Activated naive CD4-positive, alpha-beta T cell treated with anti-CD3 and anti-CD28 coated beads, Interleukin-2, amount 50 U/mL, for 24 hours (primary cell): ENCODE data around the gene SYNDIG1.

Source experiments
- H3K27ac Mint-ChIP-seq: one replicate; pipeline ENCODE4 v1.8.0; 2021; ENCODE audit warnings: mild to moderate bottlenecking, mixed read lengths
- H3K27me3 Mint-ChIP-seq: one replicate; pipeline ENCODE4 v1.8.0; 2021; ENCODE audit warnings: mixed read lengths
- H3K36me3 Mint-ChIP-seq: one replicate; pipeline ENCODE4 v1.8.0; 2021; ENCODE audit warnings: mixed read lengths
- H3K4me1 Mint-ChIP-seq: one replicate; pipeline ENCODE4 v1.8.0; 2021; ENCODE audit warnings: mixed read lengths
- H3K4me3 Mint-ChIP-seq: one replicate; pipeline ENCODE4 v1.8.0; 2021; ENCODE audit warnings: mild to moderate bottlenecking, mixed read lengths
- H3K9me3 Mint-ChIP-seq: one replicate; pipeline ENCODE4 v1.8.0; 2021; ENCODE audit warnings: mixed read lengths

Gene SYNDIG1

DNA sequence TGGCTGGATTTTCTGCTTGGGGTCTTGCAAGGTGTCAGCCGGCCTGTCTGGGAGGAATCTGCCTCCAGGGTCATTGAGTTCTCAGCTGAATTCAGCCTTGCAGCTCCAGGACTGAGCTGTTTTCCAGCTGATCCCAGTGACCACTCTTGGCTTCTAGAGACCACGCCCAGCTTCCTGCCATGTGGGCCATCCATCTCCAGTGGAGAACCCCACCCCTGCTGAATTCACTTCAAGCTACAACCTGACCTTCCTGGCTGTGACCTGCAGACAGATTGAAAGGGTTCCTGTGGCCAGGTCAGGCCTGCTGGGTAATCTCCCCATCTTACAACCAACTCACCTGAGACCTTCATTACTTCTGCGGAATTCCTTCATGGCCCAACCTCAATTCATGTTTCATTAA lies 26.5 kb upstream of the SYNDIG1 start:
- Mint-ChIP-seq H3K4me1 (peaks cover 5% of the 10 kb centered on the region), H3K9me3 (no peaks in the 10 kb centered on the region), H3K27me3 (no peaks in the 10 kb centered on the region), H3K4me3 (no peak overlapping the region), H3K27ac (no peak overlapping the region), H3K36me3 (no peaks in the 10 kb centered on the region)

DNA sequence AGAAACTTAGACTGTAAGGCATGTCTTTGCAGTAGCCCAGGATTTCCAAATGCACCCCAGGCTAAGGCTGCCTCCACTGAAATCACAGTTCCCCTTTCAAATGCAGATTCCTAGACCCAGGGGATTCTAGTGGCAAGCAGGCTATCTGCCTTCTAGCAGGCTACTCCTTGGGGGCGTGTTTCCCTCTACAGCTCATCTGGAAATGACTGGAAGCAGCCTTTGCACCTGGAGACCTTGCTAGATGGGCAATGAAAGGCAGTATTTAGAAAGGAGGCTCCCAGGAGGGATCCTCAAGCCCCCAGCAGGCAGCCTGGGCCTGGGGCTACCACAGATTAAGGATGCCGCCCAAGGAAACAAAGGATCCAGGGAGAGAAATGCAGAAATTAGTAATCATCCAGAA lies 26.0 kb upstream of the SYNDIG1 start:
- no peak overlapping the region for H3K27ac Mint-ChIP-seq
- H3K4me3 Mint-ChIP-seq: no peak overlapping the region
- H3K36me3 Mint-ChIP-seq: no peaks in the 10 kb centered on the region
- no peaks in the 10 kb centered on the region for H3K9me3 Mint-ChIP-seq
- no peaks in the 10 kb centered on the region for H3K27me3 Mint-ChIP-seq
- peaks cover 8% of the 10 kb centered on the region for H3K4me1 Mint-ChIP-seq

DNA sequence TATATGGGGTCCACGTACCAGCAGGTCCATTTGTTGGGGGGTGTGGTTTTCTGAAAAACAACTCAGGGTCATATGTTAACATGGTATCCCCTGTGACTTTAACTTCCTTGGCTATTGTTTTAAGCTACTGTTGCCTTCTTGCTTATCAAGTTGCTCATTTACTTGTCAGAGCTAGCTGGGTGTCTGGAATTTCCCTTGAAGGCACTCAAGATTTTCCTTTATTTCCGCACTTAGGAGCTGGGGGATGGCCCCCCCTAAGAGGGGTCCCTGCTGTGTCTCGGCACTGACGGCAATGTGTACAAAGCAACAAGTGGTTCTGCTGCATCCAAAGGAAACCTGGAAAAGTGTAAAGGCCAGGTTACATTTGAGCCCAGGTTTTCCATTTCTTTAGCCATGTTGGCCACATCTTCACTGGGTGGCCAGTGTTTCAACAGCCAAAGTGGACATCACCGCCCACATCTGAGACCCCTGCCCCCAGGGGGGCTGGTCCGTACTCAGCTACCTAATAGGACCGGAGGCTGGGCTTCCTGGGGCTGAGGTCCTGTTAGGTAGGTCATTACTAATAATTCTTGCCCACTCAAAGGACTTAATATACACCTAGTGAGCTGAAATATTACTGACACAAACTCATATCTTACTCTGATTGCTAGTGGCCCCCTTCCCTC lies 24.8 kb upstream of the SYNDIG1 start:
- Mint-ChIP-seq H3K4me3 (no peak overlapping the region), H3K36me3 (no peaks in the 10 kb centered on the region), H3K9me3 (no peaks in the 10 kb centered on the region), H3K27me3 (no peaks in the 10 kb centered on the region), H3K27ac (no peak overlapping the region), H3K4me1 (peaks cover 13% of the 10 kb centered on the region)

DNA sequence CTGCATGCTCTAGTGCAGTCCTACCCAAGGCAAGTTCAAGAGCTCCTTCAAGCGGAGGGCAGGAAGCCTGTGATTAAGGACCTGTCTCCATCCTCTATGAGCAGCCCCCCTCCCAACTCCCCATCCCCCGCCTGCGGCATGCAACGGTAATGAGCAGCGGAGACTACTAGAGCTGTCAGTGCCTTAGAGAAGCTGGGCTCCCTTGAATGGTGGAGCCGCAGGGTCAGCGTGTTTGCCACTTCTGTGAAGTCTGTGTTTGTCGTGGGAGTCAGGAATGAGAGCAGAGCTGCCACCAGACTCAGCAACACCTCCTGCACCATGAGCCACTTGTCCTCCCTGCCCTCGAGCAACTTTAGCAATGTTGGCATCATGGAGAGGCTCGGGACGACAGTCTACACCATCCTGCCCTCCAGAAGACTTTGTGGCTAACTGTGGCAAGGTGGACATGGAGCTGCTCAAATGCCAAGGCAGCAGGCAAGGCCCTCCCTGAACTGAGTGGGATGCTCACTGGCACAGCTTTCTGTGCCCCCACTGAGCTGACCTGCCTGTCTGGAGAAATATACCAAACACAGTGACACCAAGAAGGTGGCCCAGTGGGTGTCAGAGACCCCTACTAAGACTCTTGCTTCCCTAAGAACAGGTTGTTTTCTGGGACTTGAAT lies 23.8 kb upstream of the SYNDIG1 start:
- H3K4me1 Mint-ChIP-seq: peaks cover 13% of the 10 kb centered on the region

DNA sequence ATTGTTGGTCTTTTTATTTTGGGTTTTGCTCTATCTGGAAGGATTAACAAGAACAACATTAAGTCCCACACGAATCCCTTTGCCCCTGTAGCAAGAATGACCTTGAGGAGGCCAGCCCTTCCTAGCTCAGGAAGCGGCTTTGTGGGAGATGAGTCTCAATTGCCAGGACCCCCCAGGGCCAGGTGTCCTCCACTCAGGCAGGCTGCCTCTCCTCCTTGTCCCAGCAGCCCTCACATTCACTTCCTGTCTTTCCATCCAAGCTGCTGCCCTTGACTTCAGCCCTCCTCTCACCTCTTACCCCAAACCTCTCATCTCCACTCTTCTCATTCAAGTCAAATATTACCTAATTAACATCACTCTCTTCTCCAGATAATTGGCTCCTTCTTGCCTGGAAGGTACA lies 22.6 kb upstream of the SYNDIG1 start:
- Mint-ChIP-seq H3K27me3 (no peaks in the 10 kb centered on the region), H3K27ac (no peak overlapping the region), H3K4me3 (no peak overlapping the region), H3K4me1 (peaks cover 13% of the 10 kb centered on the region), H3K9me3 (no peaks in the 10 kb centered on the region), H3K36me3 (no peaks in the 10 kb centered on the region)

More for the DNA sequence above, 23.8 kb upstream of the SYNDIG1 start:
- H3K27me3 Mint-ChIP-seq: no peaks in the 10 kb centered on the region
- no peaks in the 10 kb centered on the region for H3K9me3 Mint-ChIP-seq
- H3K36me3 Mint-ChIP-seq: no peaks in the 10 kb centered on the region
- H3K4me3 Mint-ChIP-seq: no peak overlapping the region
- H3K27ac Mint-ChIP-seq: no peak overlapping the region

DNA sequence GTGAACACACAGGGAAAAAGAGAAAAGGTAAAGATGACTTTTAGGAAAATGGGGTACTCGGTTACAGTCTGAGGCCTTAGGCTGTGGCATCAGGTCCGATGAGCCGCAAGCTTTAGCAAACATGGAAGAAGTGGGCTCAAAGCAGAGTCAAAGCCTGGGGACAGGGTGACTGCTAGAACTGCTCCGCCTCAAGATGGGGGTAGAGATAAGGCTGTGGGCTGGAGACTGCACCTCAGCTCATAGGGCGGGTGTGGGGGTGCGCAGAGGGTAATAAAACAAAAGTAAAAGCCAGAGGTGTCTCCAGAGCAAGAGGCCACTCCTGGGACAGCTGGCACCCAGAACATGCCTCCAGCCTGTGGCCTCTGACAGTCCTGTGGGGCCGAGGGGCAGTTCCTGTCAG lies 21.3 kb upstream of the SYNDIG1 start:
- H3K27me3 Mint-ChIP-seq: no peaks in the 10 kb centered on the region
- no peak overlapping the region for H3K4me3 Mint-ChIP-seq
- H3K36me3 Mint-ChIP-seq: no peaks in the 10 kb centered on the region
- H3K27ac Mint-ChIP-seq: no peak overlapping the region
- peaks cover 13% of the 10 kb centered on the region for H3K4me1 Mint-ChIP-seq
- H3K9me3 Mint-ChIP-seq: no peaks in the 10 kb centered on the region

DNA sequence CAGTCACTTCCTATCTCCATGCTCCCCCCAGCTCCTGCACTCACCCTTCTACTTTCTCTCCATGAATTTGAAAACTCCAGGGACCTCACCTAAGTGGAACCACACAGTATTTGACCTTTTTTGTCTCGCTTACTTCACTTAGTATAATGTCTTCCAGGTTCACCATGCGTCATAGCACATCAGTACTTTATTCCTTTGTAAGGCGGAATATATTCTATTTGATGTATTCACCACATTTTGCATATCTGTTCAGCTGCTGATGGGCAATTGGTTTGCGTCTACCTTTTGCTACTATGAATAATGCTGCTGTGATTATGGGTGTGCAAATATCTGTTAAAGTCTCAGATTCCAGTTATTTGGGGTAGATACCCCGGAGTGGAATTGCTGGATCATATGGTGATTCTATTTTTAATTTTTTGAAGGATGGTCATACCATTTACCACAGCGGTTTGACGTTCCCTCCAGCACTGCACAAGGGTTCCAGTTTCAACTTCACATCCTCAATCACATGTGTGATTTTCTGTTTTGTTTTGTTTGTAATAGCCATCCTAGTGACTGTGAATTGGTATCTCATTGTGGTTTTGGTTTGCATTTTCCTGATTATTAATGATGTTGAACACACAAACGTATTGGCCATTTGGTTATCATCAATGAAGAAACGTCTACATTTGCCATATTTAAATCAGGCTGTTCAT lies 20.3 kb upstream of the SYNDIG1 start:
- no peak overlapping the region for H3K27ac Mint-ChIP-seq
- H3K4me3 Mint-ChIP-seq: no peak overlapping the region
- no peaks in the 10 kb centered on the region for H3K27me3 Mint-ChIP-seq
- no peaks in the 10 kb centered on the region for H3K36me3 Mint-ChIP-seq
- H3K9me3 Mint-ChIP-seq: no peaks in the 10 kb centered on the region
- H3K4me1 Mint-ChIP-seq: peaks cover 19% of the 10 kb centered on the region

DNA sequence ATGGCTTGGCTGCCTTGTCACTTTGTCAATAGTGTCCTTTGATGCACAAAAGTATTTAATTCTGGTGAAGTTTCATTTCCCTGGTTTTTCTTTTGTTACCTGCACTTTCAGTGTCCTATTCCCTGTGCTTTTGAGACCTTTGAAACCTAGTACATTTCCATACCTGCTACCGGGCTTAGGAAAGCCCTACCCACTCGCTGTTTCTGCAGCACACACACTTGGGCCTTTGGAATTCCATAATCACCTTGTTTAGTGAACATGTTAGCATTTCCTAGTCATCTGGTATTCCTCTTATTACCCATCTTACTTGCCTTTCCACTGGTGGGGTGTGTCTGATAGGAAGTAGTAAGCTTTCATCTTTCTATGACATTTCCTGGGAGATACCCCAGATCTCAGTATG lies 19.3 kb upstream of the SYNDIG1 start:
- no peak overlapping the region for H3K27ac Mint-ChIP-seq
- H3K4me1 Mint-ChIP-seq: peaks cover 19% of the 10 kb centered on the region
- no peaks in the 10 kb centered on the region for H3K27me3 Mint-ChIP-seq
- no peak overlapping the region for H3K4me3 Mint-ChIP-seq
- no peaks in the 10 kb centered on the region for H3K9me3 Mint-ChIP-seq
- no peaks in the 10 kb centered on the region for H3K36me3 Mint-ChIP-seq

DNA sequence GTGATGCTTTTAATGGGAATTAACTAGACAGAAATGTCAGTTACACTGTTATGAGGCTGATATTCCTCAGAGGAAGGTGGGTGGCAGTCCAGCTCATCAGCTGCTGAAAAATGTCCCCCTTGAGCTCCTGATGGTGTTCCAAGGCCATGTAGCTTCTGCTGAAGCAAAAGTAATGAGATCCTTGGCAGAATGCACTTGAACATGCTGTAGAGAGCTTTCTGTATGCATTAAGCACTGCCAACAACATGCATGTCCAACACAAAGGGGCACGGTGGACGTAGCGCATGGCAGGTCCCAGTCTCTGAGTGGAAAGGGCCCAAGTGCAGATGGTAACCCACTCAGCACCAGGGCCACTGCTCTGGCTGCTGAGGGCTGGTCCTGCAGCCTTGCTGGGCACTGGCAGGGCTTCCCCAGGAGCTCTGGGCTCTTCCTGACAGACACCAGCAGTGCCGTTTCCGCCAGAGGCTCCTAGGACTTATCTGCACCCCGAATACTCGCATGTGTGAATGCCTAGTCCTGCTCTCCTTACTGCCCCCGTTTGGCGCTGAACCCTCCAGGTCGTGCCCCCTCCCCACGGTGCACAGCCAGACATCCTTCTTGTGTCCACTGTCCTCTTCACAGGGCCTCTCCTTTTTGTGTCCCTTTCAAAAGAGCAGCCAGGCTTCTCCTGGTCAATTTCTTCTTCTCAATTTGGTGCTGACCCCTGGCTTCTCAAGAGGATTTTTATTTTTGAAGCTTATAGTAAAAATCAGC lies 18.6 kb upstream of the SYNDIG1 start:
- no peak overlapping the region for H3K27ac Mint-ChIP-seq
- H3K9me3 Mint-ChIP-seq: no peaks in the 10 kb centered on the region
- no peaks in the 10 kb centered on the region for H3K36me3 Mint-ChIP-seq
- H3K4me3 Mint-ChIP-seq: no peak overlapping the region
- no peaks in the 10 kb centered on the region for H3K27me3 Mint-ChIP-seq
- H3K4me1 Mint-ChIP-seq: peaks cover 19% of the 10 kb centered on the region

DNA sequence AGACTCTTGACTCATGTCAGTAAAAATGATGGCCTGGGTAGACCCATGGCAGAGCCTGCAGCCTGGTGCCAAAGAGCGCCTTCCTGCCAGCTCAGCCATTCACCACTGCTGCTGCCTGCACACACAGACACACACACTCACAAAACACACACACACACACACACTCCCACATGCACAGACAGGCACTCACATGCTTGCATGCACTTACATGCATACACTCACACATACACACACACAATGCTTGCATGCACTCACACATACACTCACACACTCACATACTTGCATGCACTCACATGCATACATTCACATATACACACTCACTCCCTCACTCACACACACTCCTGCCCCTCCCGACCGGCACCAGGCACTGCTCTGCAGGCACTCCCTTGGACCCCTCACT lies 18.0 kb upstream of the SYNDIG1 start:
- no peak overlapping the region for H3K27ac Mint-ChIP-seq
- no peak overlapping the region for H3K4me3 Mint-ChIP-seq
- no peaks in the 10 kb centered on the region for H3K27me3 Mint-ChIP-seq
- H3K9me3 Mint-ChIP-seq: no peaks in the 10 kb centered on the region
- H3K36me3 Mint-ChIP-seq: no peaks in the 10 kb centered on the region
- H3K4me1 Mint-ChIP-seq: peaks cover 19% of the 10 kb centered on the region

DNA sequence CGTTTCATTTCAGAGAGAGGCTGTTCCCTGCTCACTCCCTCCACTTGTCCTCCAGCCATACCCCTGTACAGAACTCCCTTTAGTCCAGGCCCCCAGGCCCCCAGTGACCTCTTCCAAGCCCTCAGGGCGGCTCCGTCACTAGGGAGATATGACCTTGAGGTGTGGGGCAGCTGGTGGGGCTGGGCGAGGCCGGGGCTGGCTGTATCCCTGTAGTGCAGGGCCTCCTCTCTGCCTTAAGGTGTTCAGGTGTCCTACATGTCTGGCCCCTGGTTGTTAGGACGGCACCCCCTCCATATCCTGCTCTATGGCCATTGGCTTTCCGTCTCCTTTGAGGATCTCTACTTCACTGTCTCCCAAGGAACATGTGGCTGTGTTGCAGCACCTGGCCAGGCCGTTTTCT lies 17.4 kb upstream of the SYNDIG1 start:
- Mint-ChIP-seq H3K27ac (no peak overlapping the region), H3K4me3 (no peak overlapping the region), H3K9me3 (no peaks in the 10 kb centered on the region), H3K4me1 (peaks cover 18% of the 10 kb centered on the region), H3K36me3 (no peaks in the 10 kb centered on the region), H3K27me3 (no peaks in the 10 kb centered on the region)

DNA sequence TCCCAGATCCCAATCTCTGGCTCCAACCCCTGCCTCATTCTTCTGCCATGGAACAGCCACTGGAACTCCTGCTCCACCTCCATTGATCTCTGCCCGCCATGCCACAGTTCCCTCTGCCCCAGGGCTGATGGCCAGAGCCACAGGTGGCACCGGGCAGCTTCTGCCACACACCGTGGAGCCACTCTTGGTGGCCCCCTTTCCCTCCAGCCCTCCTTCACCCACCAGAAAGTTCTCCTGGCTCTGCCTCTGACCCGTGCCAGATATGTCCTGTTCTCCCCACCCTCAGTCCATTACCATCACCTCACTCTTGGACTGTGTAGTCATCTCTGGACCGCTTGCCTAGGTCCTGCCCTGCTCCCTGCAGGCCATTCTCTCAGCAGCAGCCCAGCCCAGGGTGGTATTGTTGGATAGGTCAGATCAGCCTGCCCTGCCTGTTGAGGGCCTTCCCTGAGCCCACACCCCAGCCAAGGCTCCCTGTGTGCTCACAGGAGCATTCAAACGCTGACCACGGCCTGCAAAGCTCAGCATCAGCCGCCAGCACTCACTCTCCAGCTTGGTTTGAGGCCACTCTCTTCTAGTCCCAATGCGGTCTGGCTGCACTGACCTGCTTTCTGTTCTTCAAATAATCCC lies 16.8 kb upstream of the SYNDIG1 start:
- Mint-ChIP-seq H3K4me1 (peaks cover 17% of the 10 kb centered on the region), H3K9me3 (no peaks in the 10 kb centered on the region), H3K4me3 (no peak overlapping the region), H3K36me3 (no peaks in the 10 kb centered on the region), H3K27me3 (no peaks in the 10 kb centered on the region), H3K27ac (no peak overlapping the region)

DNA sequence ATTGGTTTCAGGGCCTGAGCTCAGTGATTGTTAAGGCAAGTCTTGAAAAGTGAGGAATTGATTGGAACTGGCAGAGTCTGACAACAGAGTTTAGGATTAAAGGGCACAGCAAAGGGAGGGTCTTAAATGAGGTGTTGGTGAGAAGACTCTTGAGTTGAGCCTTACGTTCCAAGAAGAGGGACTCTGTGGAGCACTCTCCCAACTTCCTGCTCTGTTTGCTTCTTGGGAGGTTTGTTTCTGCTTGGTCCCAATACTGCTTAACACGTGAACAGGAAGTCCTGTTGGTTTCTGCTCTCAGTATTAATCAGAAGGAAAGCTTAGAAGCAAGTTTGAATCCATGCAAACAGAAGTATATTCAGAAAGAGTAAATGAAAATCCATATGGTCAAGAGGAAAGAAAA lies 15.6 kb upstream of the SYNDIG1 start:
- Mint-ChIP-seq H3K4me1 (peaks cover 9% of the 10 kb centered on the region), H3K27ac (no peak overlapping the region), H3K27me3 (no peaks in the 10 kb centered on the region), H3K36me3 (no peaks in the 10 kb centered on the region), H3K4me3 (no peak overlapping the region), H3K9me3 (no peaks in the 10 kb centered on the region)

DNA sequence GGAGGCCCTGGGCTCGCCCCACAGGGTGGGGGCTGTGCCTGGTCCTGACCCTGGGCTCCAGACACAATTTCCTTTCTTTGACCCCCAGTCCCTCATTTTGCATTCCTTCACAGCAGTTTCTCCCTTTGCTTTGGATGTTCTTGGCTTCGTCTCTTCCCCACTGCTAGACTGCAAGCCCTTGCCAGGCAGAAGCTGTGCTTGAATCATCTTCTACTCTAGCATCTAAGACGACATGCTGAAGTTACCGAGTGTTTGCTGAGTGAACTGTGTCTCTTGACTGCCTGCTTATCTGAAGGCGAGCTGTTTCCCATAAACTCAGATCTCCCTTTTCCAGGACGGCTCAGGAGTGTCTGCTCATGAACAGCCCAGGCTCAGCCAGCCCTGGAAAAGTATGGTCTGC lies 14.3 kb upstream of the SYNDIG1 start:
- Mint-ChIP-seq H3K4me3 (no peak overlapping the region), H3K27me3 (peaks cover 2% of the 10 kb centered on the region), H3K27ac (no peak overlapping the region), H3K9me3 (no peaks in the 10 kb centered on the region), H3K36me3 (no peaks in the 10 kb centered on the region), H3K4me1 (peaks cover 6% of the 10 kb centered on the region)

DNA sequence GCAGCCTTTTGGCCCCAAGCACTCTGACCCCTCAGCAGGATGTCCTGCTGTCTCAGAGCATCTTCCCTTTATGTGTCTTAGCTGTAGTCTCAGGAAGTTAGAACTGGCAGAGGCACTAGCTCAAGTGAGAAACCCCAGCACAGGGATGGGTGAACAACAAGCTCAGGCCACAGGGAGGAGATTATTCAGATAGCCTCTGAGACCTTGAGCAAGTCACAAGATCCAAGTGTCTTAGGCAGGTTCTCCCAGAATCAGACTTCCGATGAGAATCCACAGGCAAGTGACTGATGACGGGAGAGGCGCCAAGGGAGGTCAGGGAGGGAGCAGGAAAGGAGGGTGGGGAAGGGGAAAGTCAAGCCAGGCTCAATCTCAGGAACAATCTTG lies 13.0 kb upstream of the SYNDIG1 start:
- Mint-ChIP-seq H3K27ac (no peak overlapping the region), H3K4me1 (peaks cover 6% of the 10 kb centered on the region), H3K27me3 (peaks cover 2% of the 10 kb centered on the region), H3K36me3 (no peaks in the 10 kb centered on the region), H3K9me3 (no peaks in the 10 kb centered on the region), H3K4me3 (no peak overlapping the region)
